Left hindlimb (tissue), 1 donor: ENCODE measurements around the gene RAB3C.

Experiments
- DNase-seq: peaks from one replicate; pipeline ENCODE4 v3.0.0-alpha.2; 2018

RAB3C gene

GRCh38 chr5:58606064-58606463 lies 23.2 kb downstream of the RAB3C start:
- no peak for DNase-seq

DNA sequence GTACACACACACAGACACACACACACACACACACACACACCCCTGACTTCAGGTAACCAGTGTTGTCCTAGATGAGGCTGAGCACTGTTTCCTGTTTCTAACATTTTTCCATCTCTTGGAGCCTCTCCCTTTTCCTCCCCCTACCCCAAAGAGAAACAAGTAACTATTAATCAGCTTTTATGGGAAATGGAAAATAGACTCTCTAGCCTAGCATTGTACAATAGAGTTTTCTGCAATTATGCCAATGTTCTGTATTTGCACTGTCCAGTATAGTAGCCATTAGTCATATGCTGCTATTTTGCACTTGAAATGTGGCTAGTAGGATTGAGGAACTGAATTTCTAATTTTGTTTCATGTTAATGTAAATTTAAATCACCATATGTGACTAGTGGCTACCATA lies 33.1 kb downstream of the RAB3C start:
- no peak for DNase-seq

DNA sequence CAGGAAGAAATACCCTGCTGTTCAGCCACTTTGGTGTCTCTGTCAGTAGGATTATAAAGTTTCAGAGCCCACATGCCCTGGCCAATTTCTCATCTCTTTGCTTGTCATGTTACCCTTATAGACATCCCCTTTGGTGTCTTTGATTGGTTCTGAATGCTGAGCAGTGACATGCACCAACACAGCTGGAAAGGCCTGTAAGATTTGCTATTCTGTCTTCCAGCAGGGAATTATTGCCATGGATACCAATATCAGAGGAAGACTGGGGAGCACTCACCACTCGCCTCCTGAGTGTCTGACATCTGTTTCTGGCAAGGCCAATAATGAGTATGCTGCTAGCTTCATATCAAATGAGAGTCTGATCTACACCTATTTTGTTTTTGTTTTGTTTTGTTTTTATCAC lies 34.4 kb downstream of the RAB3C start:
- no peak for DNase-seq

GRCh38 chr5:58620336-58620735 lies 37.5 kb downstream of the RAB3C start:
- DNase-seq = no peak

DNA sequence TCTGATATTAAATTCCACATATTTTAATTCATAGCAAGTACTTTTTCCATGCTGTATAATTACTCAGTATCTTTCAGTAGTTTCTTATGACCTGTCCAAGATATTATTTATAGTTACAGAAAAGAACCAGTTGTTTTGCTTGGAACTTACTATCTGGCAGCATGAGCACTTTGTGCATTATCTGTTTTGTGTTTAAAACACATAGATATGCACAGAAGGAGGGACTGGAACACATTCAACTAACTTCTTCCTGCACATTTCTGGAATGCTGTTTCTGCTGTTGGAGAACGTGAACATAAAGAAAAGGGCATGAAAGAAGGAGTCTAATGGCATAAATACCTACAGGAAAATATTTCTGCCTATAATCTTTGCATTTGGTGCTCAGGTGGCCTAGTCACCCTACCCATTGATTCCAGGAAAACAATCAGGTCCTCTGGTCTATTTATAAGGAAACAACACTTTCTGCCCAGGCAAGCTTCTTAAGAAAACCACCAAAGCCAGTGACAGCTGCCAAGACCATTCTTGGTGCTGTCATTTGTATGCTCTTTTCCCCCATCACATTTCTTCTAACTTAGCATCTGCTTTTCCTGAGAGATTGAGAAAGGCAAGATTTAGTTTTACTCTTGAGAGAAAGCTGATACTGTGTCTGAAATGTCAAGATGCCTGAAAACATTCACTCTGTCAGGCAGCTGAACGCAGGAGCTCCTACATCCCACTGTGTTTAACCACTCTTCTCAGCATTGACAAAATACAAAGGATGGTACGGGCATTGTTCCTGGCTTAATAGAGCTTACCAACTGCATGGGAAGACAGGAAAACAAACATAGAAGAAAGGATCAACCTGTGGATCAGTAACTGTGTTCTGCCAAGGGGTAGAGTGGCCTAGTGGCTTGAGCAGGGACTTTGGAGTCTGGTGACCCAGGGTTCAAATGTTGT lies 40.3 kb downstream of the RAB3C start:
- DNase-seq = no peak

- no peak for DNase-seq
Measured at GRCh38 chr5:58628626-58629025, 45.8 kb downstream of the RAB3C start.

GRCh38 chr5:58629271-58630159 lies 46.6 kb downstream of the RAB3C start:
- DNase-seq = no peak

- DNase-seq = no peak
Measured at GRCh38 chr5:58631895-58632294, 49.0 kb downstream of the RAB3C start.

GRCh38 chr5:58635416-58635815 lies 52.5 kb downstream of the RAB3C start:
- DNase-seq = no peak

DNA sequence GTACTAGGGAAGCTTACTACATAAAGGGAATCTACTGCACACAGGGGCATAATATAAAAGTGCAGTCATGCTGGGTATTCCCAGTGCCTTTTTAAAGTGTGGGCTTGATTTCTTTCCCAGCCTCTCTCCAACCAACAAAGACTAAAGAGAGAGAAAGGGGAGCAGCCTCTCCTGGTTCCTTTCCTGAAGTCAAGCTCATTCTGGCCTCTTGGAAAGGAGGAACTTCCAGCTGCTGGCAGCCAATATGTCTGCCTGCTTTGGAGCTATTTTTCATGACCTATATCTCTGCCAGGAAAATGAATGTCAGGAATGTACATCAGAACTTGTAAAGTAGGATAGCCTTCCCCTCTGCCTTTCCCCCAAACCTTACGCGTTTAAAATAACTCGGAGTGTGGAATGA lies 57.1 kb downstream of the RAB3C start:
- DNase-seq = peak; percentile 52

- DNase-seq = no peak
Measured at GRCh38 chr5:58641533-58641932, 58.7 kb downstream of the RAB3C start.

- DNase-seq = no peak
Measured at GRCh38 chr5:58648846-58649245, 66.0 kb downstream of the RAB3C start.

DNA sequence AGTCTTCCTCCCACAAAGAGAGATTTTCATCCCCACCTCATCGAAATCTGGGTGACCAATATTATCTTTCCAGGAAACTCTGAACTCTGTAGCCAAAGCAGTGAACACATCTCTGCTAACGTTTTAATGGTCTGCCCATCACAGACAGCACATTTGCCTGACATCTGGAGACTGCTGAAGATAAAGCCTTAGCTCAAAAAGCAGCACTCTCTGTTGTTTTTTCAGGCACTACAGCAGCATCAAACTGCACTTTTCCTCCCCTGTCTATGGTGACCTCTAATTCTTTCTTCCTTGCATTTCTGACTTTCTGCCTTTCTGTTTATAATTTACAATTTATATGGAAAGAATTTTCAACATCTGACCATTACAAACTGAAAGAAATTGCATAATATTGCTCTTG lies 66.8 kb downstream of the RAB3C start:
- DNase-seq = no peak

- no peak for DNase-seq
Measured at GRCh38 chr5:58653521-58653920, 70.6 kb downstream of the RAB3C start.

GRCh38 chr5:58666141-58666540 lies 83.3 kb downstream of the RAB3C start:
- no peak for DNase-seq

DNA sequence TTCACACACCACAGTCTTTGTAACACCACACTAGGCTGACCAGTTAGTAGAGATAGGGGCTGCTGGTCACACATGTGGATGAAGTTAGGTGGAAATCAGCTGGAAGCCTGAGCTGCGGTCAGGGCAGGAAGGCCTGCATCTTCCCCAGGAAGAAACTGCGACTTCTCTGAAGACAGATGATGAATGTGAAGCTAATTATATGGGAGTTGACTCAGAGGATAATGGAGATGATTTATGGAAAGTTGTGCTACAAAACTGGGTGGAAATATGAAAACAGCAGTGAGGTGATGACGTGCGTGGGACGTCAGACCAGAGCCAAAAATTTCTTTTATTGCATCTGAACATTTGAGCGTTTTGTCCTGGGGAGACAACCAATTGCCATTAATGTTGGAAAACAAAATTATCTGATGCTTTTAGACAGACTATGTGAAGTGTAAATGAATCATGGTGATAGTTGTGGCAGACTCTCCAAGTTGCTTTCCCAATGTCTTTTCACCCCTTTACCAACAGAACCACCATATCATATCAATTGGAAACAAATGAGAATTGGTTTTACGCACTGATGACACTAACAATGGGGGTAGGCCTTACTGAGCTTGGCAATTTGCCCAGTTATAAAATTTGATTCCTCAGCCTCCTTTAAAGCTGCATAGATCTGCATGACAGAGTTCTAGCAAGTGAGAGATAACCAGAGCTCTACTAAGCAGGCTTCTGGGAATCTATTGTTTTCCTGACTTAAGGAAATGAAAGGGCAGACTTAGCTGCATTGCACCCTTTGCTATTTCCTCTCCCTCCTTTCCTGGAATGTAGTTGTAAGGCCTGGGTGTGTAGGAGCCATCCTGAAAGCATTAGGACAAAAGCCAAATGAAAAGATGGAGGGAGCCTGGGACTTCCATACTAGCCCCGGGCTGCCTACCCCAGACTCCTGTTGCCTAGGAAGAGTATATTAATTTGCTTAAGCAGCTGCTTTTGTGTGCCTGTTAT lies 84.0 kb downstream of the RAB3C start:
- DNase-seq = no peak

GRCh38 chr5:58670582-58670981 lies 87.7 kb downstream of the RAB3C start:
- no peak for DNase-seq

DNA sequence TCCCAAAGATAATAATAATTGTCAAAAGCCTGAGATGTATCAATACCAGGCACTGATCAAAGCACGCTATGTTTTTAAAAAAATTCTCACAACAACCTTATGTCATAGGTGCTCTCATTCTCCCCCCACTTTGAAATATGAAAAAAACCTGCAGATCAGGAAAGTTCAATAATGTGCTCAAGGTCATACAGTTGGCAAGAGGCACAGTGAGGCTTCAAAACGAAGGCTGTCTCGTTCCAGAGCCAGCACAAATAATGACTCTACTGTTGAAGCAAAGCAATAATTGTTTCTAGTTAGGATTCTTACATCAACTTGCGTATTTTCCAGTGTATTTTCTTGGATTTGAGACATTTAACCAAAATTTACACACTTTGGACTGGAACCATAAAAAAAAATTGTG lies 88.3 kb downstream of the RAB3C start:
- DNase-seq = no peak

- DNase-seq = no peak
Measured at GRCh38 chr5:58672521-58672920, 89.6 kb downstream of the RAB3C start.

DNA sequence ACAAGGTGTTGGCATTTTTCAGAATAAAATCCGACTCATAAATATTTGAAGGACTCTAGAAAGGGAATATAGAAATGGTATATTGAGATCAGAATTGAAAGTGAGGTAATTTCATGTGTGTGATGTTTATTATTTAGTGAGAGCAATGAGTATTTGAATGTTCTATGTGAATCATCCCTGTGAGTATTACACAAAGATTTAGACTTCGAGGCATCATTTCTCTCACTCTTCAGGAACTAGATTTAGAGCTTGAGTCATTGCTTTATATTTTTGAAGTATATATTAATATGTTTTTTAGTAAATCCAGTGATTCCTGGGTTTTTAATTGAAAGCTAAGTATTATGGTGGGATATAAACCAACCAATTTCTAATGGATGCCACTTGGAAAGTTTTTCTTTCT lies 91.2 kb downstream of the RAB3C start:
- no peak for DNase-seq

DNA sequence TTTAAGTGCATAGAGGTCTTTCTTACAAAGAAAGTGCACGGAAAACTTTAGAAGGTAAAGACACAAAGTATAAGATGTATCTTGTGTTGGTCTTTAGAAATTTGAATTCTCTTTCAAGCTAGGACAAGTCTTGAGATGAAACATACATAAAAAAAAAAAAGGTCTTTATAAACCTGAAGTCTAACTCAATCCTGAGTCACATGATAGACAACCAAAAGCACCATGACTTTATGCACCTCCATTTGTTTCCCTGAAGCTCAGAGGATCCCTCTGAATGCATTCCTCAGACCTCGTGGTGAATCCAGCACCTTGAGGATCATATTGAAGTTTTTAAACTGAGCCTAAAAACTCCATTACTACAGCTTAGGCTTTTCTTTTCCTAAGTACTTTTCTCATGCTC lies 91.8 kb downstream of the RAB3C start:
- DNase-seq = no peak

DNA sequence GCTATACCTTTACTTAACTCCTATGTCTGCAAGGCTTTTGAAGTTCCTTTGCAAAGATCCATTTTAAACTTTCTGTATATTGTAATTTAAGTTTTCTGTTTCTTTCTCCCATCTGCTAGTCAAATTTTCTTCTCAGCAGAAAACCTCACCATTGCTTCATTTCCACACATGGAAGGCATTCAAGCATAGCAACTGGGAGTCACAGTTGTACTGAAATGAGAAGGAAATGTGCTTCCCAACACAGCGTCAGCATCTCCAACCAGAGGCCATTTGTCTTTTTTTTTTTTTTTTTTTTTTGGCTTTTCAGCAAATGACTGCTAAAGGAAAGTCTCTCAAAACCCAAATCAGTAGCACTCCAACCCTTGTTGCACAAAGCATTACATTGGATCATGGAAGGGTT lies 92.5 kb downstream of the RAB3C start:
- no peak for DNase-seq

DNA sequence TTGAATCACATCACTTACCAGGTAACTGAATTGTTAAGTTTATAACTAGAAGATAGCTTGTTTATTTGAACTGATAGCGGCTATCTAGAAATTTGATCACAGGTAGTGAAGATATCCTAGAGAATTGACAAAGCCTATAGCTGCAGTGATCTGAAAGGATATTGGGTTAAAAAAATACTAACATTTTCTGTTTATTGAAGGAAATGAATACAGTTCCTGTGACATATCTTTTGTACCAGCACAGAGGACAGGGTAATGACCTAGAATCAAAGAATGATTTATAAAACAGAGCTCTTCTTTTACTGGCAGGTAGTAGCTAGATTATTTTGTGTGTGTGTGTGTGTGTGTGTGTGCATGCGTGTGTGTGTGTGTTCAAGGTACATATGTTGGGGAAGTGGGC lies 94.8 kb downstream of the RAB3C start:
- no peak for DNase-seq
